KOPT-K1 (cell line): ENCODE data around the gene TFAP2E.

Source experiments
- H3K27ac ChIP-seq: fragments of 200-600 bp; sonication (generic); 2 replicates; pipeline ENCODE4 v1.5.1; 2016; ENCODE audit warnings: antibody characterized with exemption, mild to moderate bottlenecking, low read depth, low read length; ENCODE audit not compliant: poor library complexity, severe bottlenecking
- H3K36me3 ChIP-seq: fragments of 200-600 bp; sonication (generic); 2 replicates; pipeline ENCODE4 v1.5.1; 2017; ENCODE audit warnings: antibody characterized with exemption, mild to moderate bottlenecking, low read length, moderate library complexity; ENCODE audit not compliant: insufficient read depth
- H3K9me3 ChIP-seq: fragments of 200-600 bp; sonication (generic); 2 replicates; pipeline ENCODE4 v1.5.1; 2017; ENCODE audit warnings: antibody characterized with exemption, low read length, mild to moderate bottlenecking; ENCODE audit not compliant: insufficient read depth, poor library complexity, severe bottlenecking

TFAP2E gene

DNA sequence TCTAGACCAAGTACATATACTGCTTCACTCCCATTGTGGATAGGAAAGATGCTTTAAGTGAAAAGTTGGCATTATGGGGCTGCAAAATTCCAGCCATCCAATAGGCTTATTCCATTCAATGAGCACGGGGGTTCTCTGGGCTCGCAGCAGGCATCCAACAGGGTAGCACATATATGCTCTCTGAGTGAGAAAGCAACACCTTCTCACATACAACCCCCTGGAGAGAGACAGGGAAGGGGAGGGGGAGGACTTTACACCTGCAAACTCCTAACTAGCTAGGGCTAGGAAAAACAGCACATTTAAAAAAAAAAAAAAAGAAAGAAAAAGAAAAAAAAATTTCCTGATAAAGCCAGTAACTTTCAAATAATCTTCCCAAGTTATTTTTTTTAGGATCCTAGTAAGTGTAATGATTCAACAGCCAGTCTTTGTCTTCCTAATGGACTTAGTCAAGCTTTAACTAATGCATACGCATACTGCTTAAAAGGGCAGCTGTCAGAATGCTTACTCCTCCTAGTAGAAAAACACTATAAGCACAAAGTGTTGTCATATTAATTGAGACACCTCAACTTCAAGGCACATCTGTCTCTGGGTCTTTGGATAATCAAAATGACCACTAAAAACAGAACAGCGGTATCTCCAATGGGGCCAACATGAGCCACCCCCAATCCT lies 49.5 kb downstream of the TFAP2E start:
- peaks cover 98% of the 10 kb centered on the region for H3K36me3 ChIP-seq
- H3K9me3 ChIP-seq, result no peaks in the 10 kb centered on the region
- no peak overlapping the region for H3K27ac ChIP-seq

DNA sequence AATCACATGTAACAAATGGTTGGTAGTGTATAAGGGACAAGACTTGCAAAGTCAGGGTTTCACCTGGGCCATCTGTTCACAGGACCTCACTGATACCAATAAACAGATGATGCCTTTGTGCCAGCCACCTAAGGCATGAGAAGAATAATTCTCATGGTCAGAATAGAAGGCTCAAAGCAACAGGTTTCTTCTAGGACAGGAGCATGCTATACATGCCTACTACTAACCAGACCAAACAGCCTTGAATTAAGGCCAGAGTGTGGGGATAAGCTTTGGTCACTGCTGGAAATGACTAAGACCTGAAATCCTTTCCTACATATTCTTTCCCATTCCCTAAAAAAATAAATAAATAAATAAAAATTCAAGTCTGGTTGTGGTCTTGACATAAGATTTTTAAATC lies 50.7 kb downstream of the TFAP2E start:
- Histone ChIP-seq H3K27ac (no peak overlapping the region), H3K36me3 (peaks cover 97% of the 10 kb centered on the region), H3K9me3 (no peaks in the 10 kb centered on the region)

DNA sequence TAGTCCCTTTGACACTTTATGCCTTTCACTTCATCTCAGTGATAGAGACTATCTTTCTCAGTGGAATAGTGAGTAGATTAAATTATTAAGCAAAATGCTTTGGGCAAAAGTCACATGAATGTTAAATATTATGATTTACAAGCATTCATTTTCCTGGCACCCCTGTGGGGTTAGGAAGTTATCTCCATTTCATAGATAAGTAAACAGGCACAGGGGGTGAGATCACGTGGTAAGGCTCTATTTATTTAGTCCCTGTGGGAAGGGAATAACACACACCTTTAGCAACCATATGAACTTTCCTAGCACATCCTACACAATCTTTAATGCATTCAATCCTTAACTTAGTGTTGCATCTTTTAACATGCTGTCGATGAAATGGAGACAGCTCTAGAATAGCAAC lies 55.9 kb downstream of the TFAP2E start:
- H3K36me3 ChIP-seq, result peaks cover 96% of the 10 kb centered on the region
- no peak overlapping the region for H3K27ac ChIP-seq
- no peaks in the 10 kb centered on the region for H3K9me3 ChIP-seq

DNA sequence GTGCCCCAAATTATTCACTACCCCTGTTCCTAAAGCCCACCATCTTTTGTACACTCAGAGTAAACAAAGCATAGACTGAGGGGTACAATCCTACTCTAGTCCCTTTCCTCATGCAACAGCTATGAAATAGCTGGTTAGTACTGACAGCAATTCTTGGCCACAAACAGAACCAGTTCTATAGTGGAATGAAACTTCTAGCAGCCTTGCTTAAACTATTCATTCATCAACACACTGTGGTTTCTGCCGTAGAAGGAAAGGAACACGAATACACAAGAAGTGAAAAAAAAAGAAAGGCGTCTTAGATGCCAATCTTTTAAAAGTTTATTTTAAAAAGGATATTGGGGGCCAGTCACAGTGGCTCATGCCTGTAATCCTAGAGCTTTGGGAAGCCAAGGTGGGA lies 58.3 kb downstream of the TFAP2E start:
- Histone ChIP-seq H3K36me3 (peaks cover 98% of the 10 kb centered on the region), H3K9me3 (no peaks in the 10 kb centered on the region), H3K27ac (no peak overlapping the region)

DNA sequence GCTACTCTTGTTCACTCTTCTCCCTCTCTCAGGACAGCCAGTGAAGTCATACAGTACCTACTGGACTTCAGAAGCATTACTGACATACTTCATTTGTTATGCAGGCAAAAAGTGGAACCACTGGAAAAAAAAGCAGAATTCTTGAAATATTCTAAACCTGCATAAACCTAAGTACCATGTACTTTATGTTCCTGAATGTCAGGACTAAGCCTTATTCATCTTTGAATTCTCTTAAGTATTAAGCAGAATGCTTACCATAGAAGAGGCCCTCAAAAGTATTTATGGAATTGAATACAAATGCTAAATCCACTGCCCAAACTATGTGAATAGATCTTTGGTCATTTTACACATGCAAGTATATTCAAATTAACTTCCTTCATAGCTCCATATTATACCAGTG lies 60.4 kb downstream of the TFAP2E start:
- peaks cover 82% of the 10 kb centered on the region for H3K36me3 ChIP-seq

DNA sequence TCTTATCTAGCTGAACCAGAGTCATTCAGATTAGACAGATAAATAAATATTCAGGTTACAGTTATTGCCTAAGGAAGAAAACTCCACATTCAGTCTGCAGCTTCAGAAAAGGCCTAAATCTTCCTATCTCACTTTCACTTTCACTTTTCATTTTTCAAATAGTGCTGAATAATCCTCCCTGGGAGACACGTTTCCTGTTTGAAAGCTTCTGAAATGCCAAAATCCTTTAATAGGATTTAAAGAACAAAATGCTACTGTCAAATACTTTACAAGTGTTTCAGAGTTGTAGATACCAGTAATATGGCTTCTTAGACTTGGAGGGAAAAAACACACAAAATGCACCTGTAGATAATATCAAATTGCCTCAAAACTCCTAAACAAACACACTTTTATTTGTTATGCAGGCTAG lies 64.3 kb downstream of the TFAP2E start:
- H3K9me3 ChIP-seq, result no peaks in the 10 kb centered on the region
- peaks cover 48% of the 10 kb centered on the region for H3K36me3 ChIP-seq
- peak overlapping the region; percentile 74 for H3K27ac ChIP-seq

More for the DNA sequence above, 60.4 kb downstream of the TFAP2E start:
- Histone ChIP-seq H3K9me3 (no peaks in the 10 kb centered on the region), H3K27ac (no peak overlapping the region)

DNA sequence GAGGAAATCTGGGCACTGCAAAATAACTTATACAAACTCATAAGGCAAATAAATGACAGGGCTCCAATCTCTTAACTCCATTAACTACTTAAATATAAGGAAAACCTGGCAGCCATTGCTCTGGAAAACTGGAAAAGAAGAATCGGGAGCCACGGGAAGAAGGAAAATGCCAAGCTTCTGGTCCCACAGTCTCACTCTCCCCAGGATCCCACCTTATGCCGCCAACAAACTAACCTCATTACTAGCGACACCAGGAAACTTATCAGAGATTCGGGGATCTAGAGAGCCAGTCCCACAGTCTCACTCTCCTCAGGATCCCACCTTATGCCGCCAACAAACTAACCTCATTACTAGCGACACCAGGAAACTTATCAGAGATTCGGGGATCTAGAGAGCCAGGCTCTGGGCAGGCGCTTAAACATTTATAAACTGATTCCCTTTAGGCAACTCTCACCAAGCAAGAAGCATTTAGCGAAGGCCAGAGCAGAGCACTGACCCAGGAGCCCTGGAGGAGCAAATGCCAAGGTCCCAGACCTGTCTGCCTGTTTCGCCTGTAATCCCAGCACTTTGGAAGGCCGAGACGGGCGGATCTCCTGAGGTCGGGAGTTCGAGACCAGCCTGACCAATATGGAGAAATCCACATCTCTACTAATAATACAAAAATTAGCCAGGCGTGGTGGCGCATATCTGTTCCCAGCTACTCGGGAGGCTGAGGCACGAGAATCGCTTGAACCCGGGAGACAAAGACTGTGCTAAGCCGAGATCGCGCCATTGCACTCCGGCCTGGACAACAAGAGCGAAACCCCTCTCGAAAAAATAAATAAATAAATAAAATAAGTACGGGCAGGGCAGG lies 67.5 kb downstream of the TFAP2E start:
- H3K9me3 ChIP-seq, result no peaks in the 10 kb centered on the region
- H3K36me3 ChIP-seq, result peaks cover 16% of the 10 kb centered on the region
- H3K27ac ChIP-seq, result peak overlapping the region; percentile 78

DNA sequence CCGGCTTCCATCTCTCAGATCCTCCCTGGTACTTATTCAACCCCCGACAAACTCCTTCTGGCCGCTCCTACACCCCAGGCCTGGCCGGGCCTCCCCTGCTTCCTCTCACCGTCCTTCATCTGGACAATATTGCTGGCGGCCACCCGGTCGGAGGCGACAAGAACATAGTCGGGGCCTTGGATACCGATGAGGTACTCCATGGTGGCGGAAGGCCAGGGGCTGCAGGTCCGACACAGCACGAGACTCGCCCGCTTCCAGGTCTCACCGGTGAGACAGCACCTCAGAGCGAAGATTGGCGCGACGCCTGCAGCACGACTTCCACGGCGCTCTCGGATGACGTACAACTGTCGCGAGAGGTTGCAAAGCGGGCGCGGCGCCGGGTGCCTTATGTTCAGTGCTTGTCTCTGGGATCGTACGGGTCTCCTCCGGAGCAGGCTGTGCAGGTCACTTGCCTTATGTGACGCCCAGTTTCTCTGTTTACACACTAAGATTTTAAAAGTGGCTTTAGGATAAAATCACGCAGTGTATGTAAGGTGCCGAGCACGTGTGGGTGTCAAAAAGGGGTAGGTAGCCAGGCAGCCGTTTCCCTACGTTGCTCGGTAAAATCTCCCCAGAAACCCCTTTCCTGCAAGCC lies 68.2 kb downstream of the TFAP2E start, which contains the start of gene PSMB2:
PSMB2 (minus strand) TSS at position 294 of the 634 bp plus-strand sequence; CDS start at position 200, 94 bp downstream.
- H3K9me3 ChIP-seq, result no peaks in the 10 kb centered on the region
- H3K36me3 ChIP-seq, result peaks cover 9% of the 10 kb centered on the region; the same call in 1 of the 2 replicates

DNA sequence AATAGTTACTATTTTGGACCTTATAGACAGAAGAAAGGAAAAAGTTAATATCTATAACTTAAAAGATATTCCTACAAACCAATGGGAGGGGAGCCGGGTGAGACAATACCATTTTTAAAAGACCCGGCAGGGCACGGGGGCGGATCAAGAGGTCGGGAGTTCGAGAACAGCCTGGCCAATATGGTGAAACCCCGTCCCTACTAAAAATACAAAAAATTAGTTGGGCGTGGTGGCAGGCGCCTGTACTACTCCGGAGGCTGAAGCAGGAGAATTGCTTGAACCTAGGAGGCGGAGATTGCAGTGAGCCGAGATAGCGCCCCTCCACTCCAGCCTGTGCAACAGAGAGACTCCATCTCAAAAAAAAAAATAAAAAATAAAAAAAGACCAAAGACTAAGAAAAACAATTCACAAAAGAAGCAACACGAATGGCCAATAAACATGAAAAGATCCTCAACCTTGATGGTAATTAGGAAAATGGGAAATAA lies 69.4 kb downstream of the TFAP2E start:
- 0 out of 2 replicates have a peak, but pooled peaks cover 8% of the 10 kb centered on the region for H3K36me3 ChIP-seq
- no peaks in the 10 kb centered on the region for H3K9me3 ChIP-seq
- peak overlapping the region; percentile 78 for H3K27ac ChIP-seq

More for the DNA sequence above, 68.2 kb downstream of the TFAP2E start, which contains the start of gene PSMB2:
- H3K27ac ChIP-seq, result peak within 1 kb of the TSS; percentile 78

DNA sequence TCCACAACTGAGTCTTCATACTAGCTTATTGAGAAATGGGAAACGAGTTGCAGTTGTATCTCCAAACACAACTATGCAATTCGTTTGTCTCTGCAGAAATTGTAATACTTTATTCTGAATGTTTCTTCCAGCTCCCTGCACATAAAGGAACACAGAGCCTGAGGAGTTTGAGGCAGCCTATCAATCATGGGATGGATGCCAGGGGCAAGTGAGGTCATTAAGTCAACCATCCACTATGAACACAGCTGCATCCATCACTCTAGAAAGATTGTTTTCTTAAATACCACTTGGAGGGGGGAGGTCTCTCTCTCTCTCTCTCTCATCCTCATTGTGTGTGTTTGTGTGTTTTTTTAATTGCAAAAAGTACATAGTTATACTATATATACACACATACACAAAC lies 71.1 kb downstream of the TFAP2E start:
- Histone ChIP-seq H3K9me3 (no peaks in the 10 kb centered on the region), H3K27ac (no peak overlapping the region), H3K36me3 (no peaks in the 10 kb centered on the region)
